HEK293 (cell line): ENCODE results near the gene MECP2.

Experiments used
- CTCF ChIA-PET: fragments of 350-600 bp; formaldehyde crosslinking; extraction: SDS; loops from one replicate; lab custom pipeline; 2021; ENCODE audit warnings: antibody characterized with exemption; lab: Yijun Ruan, JAX
- POLR2A ChIA-PET: fragments of 300-600 bp; formaldehyde crosslinking; extraction: SDS; loops from one replicate; lab custom pipeline; 2020; ENCODE audit warnings: antibody characterized with exemption, inconsistent platforms; lab: Yijun Ruan, JAX
- H3K27ac ChIP-seq: fragments of 200-500 bp; sonication (Bioruptor generic); 2 replicates; pipeline ENCODE4 v1.5.1; 2014; ENCODE audit warnings: low read depth, low read length, control low read depth, inconsistent platforms; ENCODE audit errors: extremely low read depth
- H3K36me3 ChIP-seq, 2 experiments: fragments of 200-500 bp in 1 of 2; sonication (Bioruptor generic) in 1 of 2; 1 replicate in 1 of 2; 2 replicates in 1 of 2; pipeline ENCODE4 v1.5.1; 2014 to 2017; ENCODE audit warnings: inconsistent platforms in 2 of 2, low read length in 2 of 2; ENCODE audit not compliant: control insufficient read depth in 2 of 2, insufficient read depth in 1 of 2
- H3K4me1 ChIP-seq: fragments of 200-500 bp; sonication (Bioruptor generic); 2 replicates; pipeline ENCODE4 v1.5.1; 2014; ENCODE audit warnings: mild to moderate bottlenecking, low read length, inconsistent platforms; ENCODE audit not compliant: control insufficient read depth, insufficient read depth
- H3K4me3 ChIP-seq: 2 replicates; pipeline ENCODE4 v1.5.1; 2011; ENCODE audit warnings: low read depth, mild to moderate bottlenecking, control low read depth, low read length, moderate library complexity
- H3K9me3 ChIP-seq: fragments of 200-500 bp; sonication (Bioruptor generic); 2 replicates; pipeline ENCODE4 v1.5.1; 2014; ENCODE audit warnings: low read depth, low read length, inconsistent platforms; ENCODE audit not compliant: control insufficient read depth, insufficient read depth
- GLIS1 ChIP-seq: fragments of 450-650 bp; formaldehyde crosslinking; IDR thresholded peaks from 2 replicates; pipeline ENCODE4 v1.5.1; 2016; ENCODE audit warnings: missing biosample characterization, missing genetic modification characterization
- ZBTB48 ChIP-seq: fragments of 450-650 bp; formaldehyde crosslinking; IDR thresholded peaks from 2 replicates; pipeline ENCODE4 v1.5.1; 2016; ENCODE audit warnings: missing biosample characterization, missing genetic modification characterization
- ZEB2 ChIP-seq: fragments of 450-650 bp; formaldehyde crosslinking; IDR thresholded peaks from 2 replicates; pipeline ENCODE4 v1.5.1; 2016; ENCODE audit warnings: missing biosample characterization, missing genetic modification characterization
- ZNF311 ChIP-seq: fragments of 450-650 bp; formaldehyde crosslinking; IDR thresholded peaks from 2 replicates; pipeline ENCODE4 v1.5.1; 2017; ENCODE audit warnings: missing biosample characterization, missing genetic modification characterization, borderline replicate concordance
- ZNF341 ChIP-seq: fragments of 450-650 bp; formaldehyde crosslinking; IDR thresholded peaks from 2 replicates; pipeline ENCODE4; 2016; ENCODE audit warnings: low read depth, missing biosample characterization, missing genetic modification characterization
- ZNF394 ChIP-seq: fragments of 450-650 bp; formaldehyde crosslinking; IDR thresholded peaks from 2 replicates; pipeline ENCODE4 v1.5.1; 2016; ENCODE audit warnings: missing biosample characterization, missing genetic modification characterization, mild to moderate bottlenecking, moderate library complexity, borderline replicate concordance
- ZNF416 ChIP-seq: fragments of 450-650 bp; formaldehyde crosslinking; IDR thresholded peaks from 2 replicates; pipeline ENCODE4 v1.5.1; 2016; ENCODE audit warnings: missing biosample characterization, missing genetic modification characterization
- ZNF473 ChIP-seq: fragments of 450-650 bp; formaldehyde crosslinking; IDR thresholded peaks from 2 replicates; pipeline ENCODE4 v1.5.1; 2017; ENCODE audit warnings: missing biosample characterization, missing genetic modification characterization
- ZNF626 ChIP-seq: fragments of 450-650 bp; sonication (Bioruptor Pico); formaldehyde crosslinking; IDR thresholded peaks from 2 replicates; pipeline ENCODE4 v1.5.1; 2018; ENCODE audit warnings: missing biosample characterization, missing genetic modification characterization, inconsistent platforms
- ZNF664 ChIP-seq: fragments of 450-650 bp; formaldehyde crosslinking; IDR thresholded peaks from 2 replicates; pipeline ENCODE4 v1.5.1; 2016; ENCODE audit warnings: missing biosample characterization, missing genetic modification characterization
- ZNF677 ChIP-seq: fragments of 450-650 bp; IDR thresholded peaks from 2 replicates; pipeline ENCODE4 v1.5.0; 2018; ENCODE audit warnings: missing biosample characterization, mild to moderate bottlenecking, missing genetic modification characterization, moderate library complexity
- ZNF768 ChIP-seq: fragments of 450-650 bp; formaldehyde crosslinking; IDR thresholded peaks from 2 replicates; pipeline ENCODE4 v1.5.1; 2018; ENCODE audit warnings: missing biosample characterization, mild to moderate bottlenecking, missing genetic modification characterization
- ZNF785 ChIP-seq: fragments of 450-650 bp; formaldehyde crosslinking; IDR thresholded peaks from 2 replicates; pipeline ENCODE4 v1.5.1; 2016; ENCODE audit warnings: missing biosample characterization, missing genetic modification characterization
- ZNF791 ChIP-seq: fragments of 450-650 bp; formaldehyde crosslinking; IDR thresholded peaks from 2 replicates; pipeline ENCODE4 v1.5.1; 2016; ENCODE audit warnings: missing biosample characterization, missing genetic modification characterization
- ZNF792 ChIP-seq: fragments of 450-650 bp; formaldehyde crosslinking; IDR thresholded peaks from 2 replicates; pipeline ENCODE4 v1.5.1; 2016; ENCODE audit warnings: missing biosample characterization, missing genetic modification characterization
- TF ChIP-seq, protein P1 (sequence below): fragments of 450-650 bp; formaldehyde crosslinking; IDR thresholded peaks from 2 replicates; pipeline ENCODE4 v1.5.1; 2017; ENCODE audit warnings: missing biosample characterization, missing genetic modification characterization
- TF ChIP-seq, protein P2 (sequence below): fragments of 450-650 bp; formaldehyde crosslinking; IDR thresholded peaks from 2 replicates; pipeline ENCODE4 v1.5.1; 2016; ENCODE audit warnings: missing biosample characterization, missing genetic modification characterization
- TF ChIP-seq, protein P3 (sequence below): fragments of 450-650 bp; formaldehyde crosslinking; IDR thresholded peaks from 2 replicates; pipeline ENCODE4 v1.5.1; 2016; ENCODE audit warnings: missing biosample characterization, missing genetic modification characterization
- TF ChIP-seq, protein P4 (sequence below): fragments of 450-650 bp; formaldehyde crosslinking; IDR thresholded peaks from 2 replicates; pipeline ENCODE4 v1.5.1; 2017; ENCODE audit warnings: missing biosample characterization, missing genetic modification characterization
- TF ChIP-seq, protein P5 (sequence below): sonication (generic); formaldehyde crosslinking; IDR thresholded peaks from 2 replicates; pipeline ENCODE4 v1.8.1; 2022; ENCODE audit warnings: mild to moderate bottlenecking, moderate library complexity, missing genetic modification reagents

Gene MECP2

DNA sequence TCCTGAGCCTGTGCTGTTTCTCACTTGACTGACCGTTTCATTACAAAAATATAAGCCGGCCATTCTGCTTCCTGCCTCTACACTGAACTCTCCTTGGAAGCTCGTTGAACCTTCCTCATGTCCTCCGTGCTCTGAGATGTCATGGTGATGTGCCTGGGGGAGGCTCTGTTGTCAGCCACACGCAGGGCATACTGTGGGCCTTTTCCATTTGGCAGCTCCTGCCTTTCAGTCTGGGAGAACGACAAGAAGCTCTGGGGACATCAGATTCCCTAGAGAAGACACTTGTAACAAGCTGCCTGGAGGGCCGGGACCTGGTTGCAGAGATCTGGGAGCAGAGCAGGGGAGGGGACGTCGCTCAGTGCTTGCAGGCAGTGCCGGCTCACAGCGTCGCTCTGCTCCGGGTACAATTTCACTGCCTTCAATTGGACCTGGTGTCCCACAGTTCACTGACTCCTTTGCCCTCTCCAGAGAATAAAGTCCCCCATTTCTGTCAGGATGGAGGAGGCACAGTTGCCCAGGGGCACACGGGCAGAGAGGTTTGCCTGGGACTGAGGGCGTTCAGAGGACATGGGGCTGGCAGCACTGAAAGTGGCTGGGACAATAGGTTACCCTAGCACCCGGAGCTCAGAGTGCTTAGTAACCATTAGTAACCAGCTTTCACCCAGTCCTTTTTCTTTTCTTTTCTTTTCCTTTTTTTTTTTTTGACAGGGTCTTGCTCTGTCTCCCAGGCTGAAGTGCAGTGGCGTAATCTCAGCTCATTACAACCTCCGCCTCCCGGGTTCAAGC is 19.1 kb upstream of the MECP2 start:
- ChIA-PET CTCF (interaction anchor here (1.0 kb wide), 1 partner anchor 14 kb away, joined by 3 read pairs; no protein-coding TSS in a partner anchor), POLR2A (no interaction called here)
- Histone ChIP-seq H3K9me3 (no peaks in the 10 kb centered on the region; the same call in 1 of the 2 replicates), H3K4me3 (no peak overlapping the region), H3K4me1 (no peaks in the 10 kb centered on the region), H3K27ac (no peak overlapping the region), H3K36me3 (no peaks in the 10 kb centered on the region)
- no peak for TF ChIP-seq ZNF341 (tag by site-specific recombination)
- TF ChIP-seq ZNF311 (tag by site-specific recombination), result no peak
- TF ChIP-seq ZNF664 (tag by site-specific recombination), result no peak
- TF ChIP-seq ZNF785 (tag by site-specific recombination), result no peak
- no peak for TF ChIP-seq ZNF677 (tag by site-specific recombination)
- no peak for TF ChIP-seq ZNF791

DNA sequence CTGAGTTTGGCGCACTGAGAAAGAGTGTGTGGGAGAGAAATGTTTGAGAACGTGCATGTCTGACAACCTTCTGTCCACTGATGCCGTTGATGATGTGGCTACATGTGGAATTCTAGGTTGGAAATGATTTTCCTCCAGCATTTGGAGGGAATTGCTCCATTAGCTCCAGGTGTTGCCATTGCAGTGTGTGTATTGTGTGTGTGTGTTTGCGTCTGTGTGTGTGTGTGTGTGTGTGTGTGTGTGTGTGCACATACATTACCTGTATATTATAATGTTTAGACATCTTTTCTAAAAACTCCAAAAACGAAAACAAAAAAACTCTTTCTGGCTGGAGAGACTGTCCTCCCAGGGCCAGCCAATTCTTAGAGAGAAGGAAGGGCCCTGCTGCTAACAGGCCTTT is 18.2 kb upstream of the MECP2 start:
- H3K36me3 ChIP-seq, result no peaks in the 10 kb centered on the region
- CTCF ChIA-PET, result interaction anchor here (1.0 kb wide), 1 partner anchor 13 kb away, joined by 3 read pairs; no protein-coding TSS in a partner anchor

DNA sequence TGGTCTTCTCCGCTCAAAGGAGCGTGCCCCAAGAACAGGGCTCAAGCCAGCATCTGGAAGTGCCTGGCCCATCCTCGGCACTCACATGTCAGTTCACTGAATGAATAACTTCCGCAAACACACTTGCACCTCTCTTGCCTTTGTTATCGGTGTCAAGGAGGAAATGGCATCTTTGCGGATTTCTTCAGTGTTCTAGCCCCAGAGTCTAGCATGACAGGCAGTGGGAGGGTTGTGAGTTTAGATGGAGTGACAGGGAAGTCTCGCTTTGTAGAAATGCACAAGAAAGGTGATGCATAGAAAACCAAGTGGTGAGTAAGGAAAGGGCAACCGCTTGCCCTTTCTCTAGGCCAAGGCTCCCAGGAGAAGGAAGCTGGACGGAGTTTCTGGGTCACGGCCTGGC is 17.6 kb upstream of the MECP2 start:
- POLR2A ChIA-PET, result no interaction called here
- CTCF ChIA-PET, result no interaction called here
- Histone ChIP-seq H3K9me3 (no peaks in the 10 kb centered on the region; the same call in 1 of the 2 replicates), H3K27ac (no peak overlapping the region), H3K4me1 (no peaks in the 10 kb centered on the region), H3K4me3 (no peak overlapping the region), H3K36me3 (no peaks in the 10 kb centered on the region)
- TF ChIP-seq, protein P1, sequence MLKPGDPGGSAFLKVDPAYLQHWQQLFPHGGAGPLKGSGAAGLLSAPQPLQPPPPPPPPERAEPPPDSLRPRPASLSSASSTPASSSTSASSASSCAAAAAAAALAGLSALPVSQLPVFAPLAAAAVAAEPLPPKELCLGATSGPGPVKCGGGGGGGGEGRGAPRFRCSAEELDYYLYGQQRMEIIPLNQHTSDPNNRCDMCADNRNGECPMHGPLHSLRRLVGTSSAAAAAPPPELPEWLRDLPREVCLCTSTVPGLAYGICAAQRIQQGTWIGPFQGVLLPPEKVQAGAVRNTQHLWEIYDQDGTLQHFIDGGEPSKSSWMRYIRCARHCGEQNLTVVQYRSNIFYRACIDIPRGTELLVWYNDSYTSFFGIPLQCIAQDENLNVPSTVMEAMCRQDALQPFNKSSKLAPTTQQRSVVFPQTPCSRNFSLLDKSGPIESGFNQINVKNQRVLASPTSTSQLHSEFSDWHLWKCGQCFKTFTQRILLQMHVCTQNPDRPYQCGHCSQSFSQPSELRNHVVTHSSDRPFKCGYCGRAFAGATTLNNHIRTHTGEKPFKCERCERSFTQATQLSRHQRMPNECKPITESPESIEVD (tag by site-specific recombination), result no peak
- TF ChIP-seq, protein P2, sequence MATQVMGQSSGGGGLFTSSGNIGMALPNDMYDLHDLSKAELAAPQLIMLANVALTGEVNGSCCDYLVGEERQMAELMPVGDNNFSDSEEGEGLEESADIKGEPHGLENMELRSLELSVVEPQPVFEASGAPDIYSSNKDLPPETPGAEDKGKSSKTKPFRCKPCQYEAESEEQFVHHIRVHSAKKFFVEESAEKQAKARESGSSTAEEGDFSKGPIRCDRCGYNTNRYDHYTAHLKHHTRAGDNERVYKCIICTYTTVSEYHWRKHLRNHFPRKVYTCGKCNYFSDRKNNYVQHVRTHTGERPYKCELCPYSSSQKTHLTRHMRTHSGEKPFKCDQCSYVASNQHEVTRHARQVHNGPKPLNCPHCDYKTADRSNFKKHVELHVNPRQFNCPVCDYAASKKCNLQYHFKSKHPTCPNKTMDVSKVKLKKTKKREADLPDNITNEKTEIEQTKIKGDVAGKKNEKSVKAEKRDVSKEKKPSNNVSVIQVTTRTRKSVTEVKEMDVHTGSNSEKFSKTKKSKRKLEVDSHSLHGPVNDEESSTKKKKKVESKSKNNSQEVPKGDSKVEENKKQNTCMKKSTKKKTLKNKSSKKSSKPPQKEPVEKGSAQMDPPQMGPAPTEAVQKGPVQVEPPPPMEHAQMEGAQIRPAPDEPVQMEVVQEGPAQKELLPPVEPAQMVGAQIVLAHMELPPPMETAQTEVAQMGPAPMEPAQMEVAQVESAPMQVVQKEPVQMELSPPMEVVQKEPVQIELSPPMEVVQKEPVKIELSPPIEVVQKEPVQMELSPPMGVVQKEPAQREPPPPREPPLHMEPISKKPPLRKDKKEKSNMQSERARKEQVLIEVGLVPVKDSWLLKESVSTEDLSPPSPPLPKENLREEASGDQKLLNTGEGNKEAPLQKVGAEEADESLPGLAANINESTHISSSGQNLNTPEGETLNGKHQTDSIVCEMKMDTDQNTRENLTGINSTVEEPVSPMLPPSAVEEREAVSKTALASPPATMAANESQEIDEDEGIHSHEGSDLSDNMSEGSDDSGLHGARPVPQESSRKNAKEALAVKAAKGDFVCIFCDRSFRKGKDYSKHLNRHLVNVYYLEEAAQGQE (tag by site-specific recombination), result no peak
- TF ChIP-seq ZNF792 (no peak), ZNF768 (no peak), GLIS1 (tag by site-specific recombination) (no peak), ZNF416 (tag by site-specific recombination) (no peak), ZEB2 (no peak), ZNF394 (tag by site-specific recombination) (no peak)
- TF ChIP-seq, protein P3, sequence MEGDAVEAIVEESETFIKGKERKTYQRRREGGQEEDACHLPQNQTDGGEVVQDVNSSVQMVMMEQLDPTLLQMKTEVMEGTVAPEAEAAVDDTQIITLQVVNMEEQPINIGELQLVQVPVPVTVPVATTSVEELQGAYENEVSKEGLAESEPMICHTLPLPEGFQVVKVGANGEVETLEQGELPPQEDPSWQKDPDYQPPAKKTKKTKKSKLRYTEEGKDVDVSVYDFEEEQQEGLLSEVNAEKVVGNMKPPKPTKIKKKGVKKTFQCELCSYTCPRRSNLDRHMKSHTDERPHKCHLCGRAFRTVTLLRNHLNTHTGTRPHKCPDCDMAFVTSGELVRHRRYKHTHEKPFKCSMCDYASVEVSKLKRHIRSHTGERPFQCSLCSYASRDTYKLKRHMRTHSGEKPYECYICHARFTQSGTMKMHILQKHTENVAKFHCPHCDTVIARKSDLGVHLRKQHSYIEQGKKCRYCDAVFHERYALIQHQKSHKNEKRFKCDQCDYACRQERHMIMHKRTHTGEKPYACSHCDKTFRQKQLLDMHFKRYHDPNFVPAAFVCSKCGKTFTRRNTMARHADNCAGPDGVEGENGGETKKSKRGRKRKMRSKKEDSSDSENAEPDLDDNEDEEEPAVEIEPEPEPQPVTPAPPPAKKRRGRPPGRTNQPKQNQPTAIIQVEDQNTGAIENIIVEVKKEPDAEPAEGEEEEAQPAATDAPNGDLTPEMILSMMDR (tag by site-specific recombination), result no peak

More for the DNA sequence above, 18.2 kb upstream of the MECP2 start:
- TF ChIP-seq ZNF664 (tag by site-specific recombination) (no peak), ZNF473 (tag by site-specific recombination) (no peak), ZNF626 (tag by site-specific recombination) (no peak), ZBTB48 (tag by site-specific recombination) (no peak)
- TF ChIP-seq, protein P4, sequence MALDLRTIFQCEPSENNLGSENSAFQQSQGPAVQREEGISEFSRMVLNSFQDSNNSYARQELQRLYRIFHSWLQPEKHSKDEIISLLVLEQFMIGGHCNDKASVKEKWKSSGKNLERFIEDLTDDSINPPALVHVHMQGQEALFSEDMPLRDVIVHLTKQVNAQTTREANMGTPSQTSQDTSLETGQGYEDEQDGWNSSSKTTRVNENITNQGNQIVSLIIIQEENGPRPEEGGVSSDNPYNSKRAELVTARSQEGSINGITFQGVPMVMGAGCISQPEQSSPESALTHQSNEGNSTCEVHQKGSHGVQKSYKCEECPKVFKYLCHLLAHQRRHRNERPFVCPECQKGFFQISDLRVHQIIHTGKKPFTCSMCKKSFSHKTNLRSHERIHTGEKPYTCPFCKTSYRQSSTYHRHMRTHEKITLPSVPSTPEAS (tag by site-specific recombination), result peak; percentile 92
- TF ChIP-seq, protein P5, sequence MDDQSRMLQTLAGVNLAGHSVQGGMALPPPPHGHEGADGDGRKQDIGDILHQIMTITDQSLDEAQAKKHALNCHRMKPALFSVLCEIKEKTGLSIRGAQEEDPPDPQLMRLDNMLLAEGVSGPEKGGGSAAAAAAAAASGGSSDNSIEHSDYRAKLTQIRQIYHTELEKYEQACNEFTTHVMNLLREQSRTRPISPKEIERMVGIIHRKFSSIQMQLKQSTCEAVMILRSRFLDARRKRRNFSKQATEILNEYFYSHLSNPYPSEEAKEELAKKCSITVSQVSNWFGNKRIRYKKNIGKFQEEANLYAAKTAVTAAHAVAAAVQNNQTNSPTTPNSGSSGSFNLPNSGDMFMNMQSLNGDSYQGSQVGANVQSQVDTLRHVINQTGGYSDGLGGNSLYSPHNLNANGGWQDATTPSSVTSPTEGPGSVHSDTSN, result no peak
- H3K4me1 ChIP-seq, result no peaks in the 10 kb centered on the region
- no peak overlapping the region for H3K4me3 ChIP-seq
- H3K9me3 ChIP-seq, result no peaks in the 10 kb centered on the region; the same call in 1 of the 2 replicates
- no peak overlapping the region for H3K27ac ChIP-seq
- POLR2A ChIA-PET, result no interaction called here
